ENCODE results near the gene OR10H3.

OR10H3 gene

DNA sequence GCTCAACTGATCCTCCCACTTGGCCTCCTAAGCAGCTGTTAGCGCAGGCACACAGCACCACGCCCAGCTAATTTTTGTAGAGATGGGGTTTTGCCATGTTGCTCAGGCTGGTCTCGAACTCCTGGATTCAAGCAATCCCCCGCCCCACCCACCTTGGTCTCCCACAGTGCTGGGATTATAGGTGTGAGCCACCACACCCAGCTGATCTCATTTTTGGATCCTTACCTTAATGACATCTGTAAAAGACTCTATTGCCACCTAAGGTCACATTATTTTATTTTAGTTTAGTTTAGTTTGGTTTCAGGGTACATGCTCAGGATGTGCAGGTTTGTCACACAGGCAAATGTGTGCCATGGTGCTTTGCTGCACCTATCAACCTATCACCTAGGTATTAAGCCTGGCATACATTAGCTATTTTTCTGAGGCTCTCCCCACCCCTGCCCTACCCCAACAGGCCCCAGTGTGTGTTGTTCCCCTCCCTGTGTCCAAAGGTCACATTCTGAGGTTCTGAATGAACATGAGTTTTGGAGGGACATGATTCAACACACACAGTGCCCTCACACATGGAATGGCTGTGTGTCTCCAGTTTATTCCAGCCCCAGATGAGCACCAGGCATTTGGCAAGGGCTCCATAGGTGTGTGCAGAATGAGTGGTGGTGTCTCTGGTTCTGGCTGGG, 50.9 kb downstream of the OR10H3 start:
- Histone ChIP-seq H3K4me1 (no peaks in the 10 kb centered on the region), H3K4me2 (ENCODE audit: low read length) (no peak overlapping the region), H3K27ac (no peak overlapping the region), H3K9me3 (ENCODE audit: control insufficient read depth, low read length) (no peaks in the 10 kb centered on the region), H3K9ac (no peak overlapping the region), H2AFZ (no peak overlapping the region), H3K36me3 (ENCODE audit: control insufficient read depth, insufficient read depth, low read length) (no peaks in the 10 kb centered on the region), H3K27me3 (ENCODE audit: control insufficient read depth, insufficient read depth, low read length) (no peaks in the 10 kb centered on the region), H3K79me2 (no peaks in the 10 kb centered on the region), H3K4me3 (ENCODE audit: low read depth, low read length) (no peak overlapping the region)
- TF ChIP-seq, protein P1, sequence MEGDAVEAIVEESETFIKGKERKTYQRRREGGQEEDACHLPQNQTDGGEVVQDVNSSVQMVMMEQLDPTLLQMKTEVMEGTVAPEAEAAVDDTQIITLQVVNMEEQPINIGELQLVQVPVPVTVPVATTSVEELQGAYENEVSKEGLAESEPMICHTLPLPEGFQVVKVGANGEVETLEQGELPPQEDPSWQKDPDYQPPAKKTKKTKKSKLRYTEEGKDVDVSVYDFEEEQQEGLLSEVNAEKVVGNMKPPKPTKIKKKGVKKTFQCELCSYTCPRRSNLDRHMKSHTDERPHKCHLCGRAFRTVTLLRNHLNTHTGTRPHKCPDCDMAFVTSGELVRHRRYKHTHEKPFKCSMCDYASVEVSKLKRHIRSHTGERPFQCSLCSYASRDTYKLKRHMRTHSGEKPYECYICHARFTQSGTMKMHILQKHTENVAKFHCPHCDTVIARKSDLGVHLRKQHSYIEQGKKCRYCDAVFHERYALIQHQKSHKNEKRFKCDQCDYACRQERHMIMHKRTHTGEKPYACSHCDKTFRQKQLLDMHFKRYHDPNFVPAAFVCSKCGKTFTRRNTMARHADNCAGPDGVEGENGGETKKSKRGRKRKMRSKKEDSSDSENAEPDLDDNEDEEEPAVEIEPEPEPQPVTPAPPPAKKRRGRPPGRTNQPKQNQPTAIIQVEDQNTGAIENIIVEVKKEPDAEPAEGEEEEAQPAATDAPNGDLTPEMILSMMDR (IDR thresholded peaks at IDR 0.05), result no peak

DNA sequence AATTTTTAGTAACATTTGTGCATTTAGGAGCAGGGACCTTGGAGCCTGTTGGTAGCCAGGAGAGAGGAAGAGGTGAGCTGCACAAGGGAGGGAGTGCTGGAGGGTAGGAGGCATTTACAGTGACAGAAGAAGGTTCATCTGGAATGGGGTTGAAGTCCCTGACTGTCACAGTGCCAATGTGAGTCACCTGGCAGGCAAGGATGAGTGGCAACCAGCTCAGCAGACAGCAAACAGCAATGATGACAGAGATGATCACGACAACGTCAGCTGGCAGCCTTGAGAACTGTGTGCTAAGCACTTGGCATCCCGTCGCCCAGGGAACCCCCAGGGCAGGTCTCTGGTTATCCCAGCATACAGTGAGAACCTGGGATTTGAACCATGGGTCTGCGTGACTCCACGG, 52.3 kb downstream of the OR10H3 start:
- TF ChIP-seq, protein P1 (IDR thresholded peaks at IDR 0.05), result no peak
- H3K27me3 ChIP-seq (ENCODE audit: control insufficient read depth, insufficient read depth, low read length), result no peaks in the 10 kb centered on the region
- H3K9me3 ChIP-seq (ENCODE audit: control insufficient read depth, low read length), result no peaks in the 10 kb centered on the region
- H3K79me2 ChIP-seq, result no peaks in the 10 kb centered on the region
- H3K27ac ChIP-seq, result no peak overlapping the region
- no peaks in the 10 kb centered on the region for H3K36me3 ChIP-seq (ENCODE audit: control insufficient read depth, insufficient read depth, low read length)
- no peak overlapping the region for H3K9ac ChIP-seq
- no peak overlapping the region for H3K4me2 ChIP-seq (ENCODE audit: low read length)
- H3K4me3 ChIP-seq (ENCODE audit: low read depth, low read length), result no peak overlapping the region
- H2AFZ ChIP-seq, result no peak overlapping the region
- no peaks in the 10 kb centered on the region for H3K4me1 ChIP-seq
